ENCODE data around the gene ZFP62. TPM values are rescaled to one million over a fixed set of nuclear protein-coding genes. Genes with fewer than 3 reads are reported as not detected.

ZFP62 gene
- total RNA-seq, 2 donors from 2014 or later = 10.6 to 13.1 TPM

DNA sequence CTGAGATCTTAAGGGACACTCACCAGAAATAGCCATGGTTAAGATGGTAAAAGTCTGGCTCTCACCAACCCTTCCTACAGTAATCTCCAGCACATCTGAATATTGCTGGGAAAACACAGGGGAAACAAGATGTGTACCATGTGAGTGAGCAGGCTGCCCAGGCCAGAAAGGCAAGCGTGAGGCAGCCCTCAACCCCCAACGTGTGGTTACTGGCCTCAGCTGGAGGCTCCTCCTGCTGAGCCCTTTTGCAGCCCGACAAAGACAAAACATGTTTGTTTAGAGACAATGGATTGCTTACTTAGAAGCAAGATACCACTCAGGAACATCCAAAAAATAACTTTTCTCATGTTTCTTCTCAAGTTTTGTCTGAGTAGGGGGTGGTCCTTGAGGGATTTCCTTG, 16.6 kb downstream of the ZFP62 start:
- H3K9me3 ChIP-seq = no peaks in the 10 kb centered on the region
- no peak for DNase-seq (ENCODE audit: low spot score)
- H3K4me3 ChIP-seq = no peak overlapping the region

DNA sequence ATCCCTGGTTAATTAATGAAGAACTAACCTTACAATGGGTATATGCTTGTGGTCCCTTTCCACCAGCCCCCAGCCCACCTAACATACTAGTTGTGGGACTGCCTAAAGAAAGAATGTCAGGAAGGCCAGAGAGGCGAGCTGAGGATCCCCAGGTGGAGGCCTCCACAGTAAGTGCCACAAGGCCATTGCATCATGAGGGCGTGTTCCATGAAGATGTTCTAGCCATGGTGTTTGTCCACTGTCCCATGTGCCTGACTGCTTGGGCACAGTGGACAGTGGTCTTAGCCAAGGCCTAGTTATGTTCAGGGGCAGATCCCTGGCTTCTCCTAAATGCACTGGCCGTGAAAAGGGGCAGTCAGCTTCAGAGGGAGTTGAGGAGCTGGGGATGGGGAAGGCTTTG, 21.1 kb downstream of the ZFP62 start:
- H3K4me3 ChIP-seq = no peak overlapping the region
- H3K27ac ChIP-seq = no peak overlapping the region
- TF ChIP-seq, protein P1, sequence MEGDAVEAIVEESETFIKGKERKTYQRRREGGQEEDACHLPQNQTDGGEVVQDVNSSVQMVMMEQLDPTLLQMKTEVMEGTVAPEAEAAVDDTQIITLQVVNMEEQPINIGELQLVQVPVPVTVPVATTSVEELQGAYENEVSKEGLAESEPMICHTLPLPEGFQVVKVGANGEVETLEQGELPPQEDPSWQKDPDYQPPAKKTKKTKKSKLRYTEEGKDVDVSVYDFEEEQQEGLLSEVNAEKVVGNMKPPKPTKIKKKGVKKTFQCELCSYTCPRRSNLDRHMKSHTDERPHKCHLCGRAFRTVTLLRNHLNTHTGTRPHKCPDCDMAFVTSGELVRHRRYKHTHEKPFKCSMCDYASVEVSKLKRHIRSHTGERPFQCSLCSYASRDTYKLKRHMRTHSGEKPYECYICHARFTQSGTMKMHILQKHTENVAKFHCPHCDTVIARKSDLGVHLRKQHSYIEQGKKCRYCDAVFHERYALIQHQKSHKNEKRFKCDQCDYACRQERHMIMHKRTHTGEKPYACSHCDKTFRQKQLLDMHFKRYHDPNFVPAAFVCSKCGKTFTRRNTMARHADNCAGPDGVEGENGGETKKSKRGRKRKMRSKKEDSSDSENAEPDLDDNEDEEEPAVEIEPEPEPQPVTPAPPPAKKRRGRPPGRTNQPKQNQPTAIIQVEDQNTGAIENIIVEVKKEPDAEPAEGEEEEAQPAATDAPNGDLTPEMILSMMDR (IDR thresholded peaks at IDR 0.05) = no peak
- no peaks in the 10 kb centered on the region for H3K4me1 ChIP-seq
- no peaks in the 10 kb centered on the region for H3K27me3 ChIP-seq
- DNase-seq (ENCODE audit: low spot score) = no peak
- H3K9me3 ChIP-seq = no peaks in the 10 kb centered on the region
- H3K36me3 ChIP-seq = peaks cover 20% of the 10 kb centered on the region

More for the DNA sequence above, 16.6 kb downstream of the ZFP62 start:
- Histone ChIP-seq H3K4me1 (no peaks in the 10 kb centered on the region), H3K27me3 (no peaks in the 10 kb centered on the region), H3K27ac (no peak overlapping the region), H3K36me3 (peaks cover 19% of the 10 kb centered on the region)
- TF ChIP-seq, protein P1 (IDR thresholded peaks at IDR 0.05) = no peak

DNA sequence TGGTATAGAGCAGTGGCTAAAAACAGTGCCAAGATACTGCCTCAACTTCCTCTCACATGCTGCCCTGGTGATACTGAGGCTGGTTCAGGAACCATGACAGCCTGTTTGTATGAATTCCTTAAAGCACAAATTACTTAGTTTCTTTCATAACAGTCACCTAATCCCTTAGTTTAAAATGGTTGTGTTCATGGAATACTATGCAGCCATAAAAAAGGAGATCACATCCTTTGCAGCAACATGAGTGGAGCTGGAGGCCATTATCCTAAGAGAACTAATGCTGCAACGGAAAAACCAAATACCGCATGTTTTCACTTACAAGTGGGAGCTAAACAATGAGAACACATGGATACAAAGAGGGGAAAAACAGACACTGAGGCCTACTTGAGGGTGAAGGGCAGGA, 21.8 kb downstream of the ZFP62 start:
- TF ChIP-seq, protein P1 (IDR thresholded peaks at IDR 0.05) = no peak
- Histone ChIP-seq H3K27me3 (no peaks in the 10 kb centered on the region), H3K9me3 (no peaks in the 10 kb centered on the region), H3K4me1 (no peaks in the 10 kb centered on the region), H3K36me3 (peaks cover 27% of the 10 kb centered on the region), H3K27ac (no peak overlapping the region), H3K4me3 (no peak overlapping the region)
- DNase-seq (ENCODE audit: low spot score) = no peak

DNA sequence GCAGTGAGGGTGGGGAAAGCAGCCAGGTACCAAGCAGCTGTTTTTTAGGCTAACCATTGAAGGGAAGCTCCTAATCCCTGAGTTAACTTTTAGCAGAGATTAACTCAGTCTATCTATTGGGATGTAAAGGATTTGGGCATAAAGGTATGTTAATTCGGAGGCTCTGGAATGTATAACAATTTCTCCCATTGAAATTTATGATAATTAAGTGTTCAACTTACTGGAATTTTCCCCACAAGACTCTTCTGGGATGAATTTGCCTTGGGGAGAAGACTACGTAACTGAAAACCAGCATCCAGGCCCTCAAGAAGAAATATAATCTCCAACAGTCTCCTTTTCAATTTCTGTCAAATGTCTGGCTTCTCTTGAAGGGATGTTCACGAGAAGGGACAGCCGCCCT, 23.6 kb downstream of the ZFP62 start:
- peaks cover 0 to 7% of the 10 kb centered on the region in 2 donors for H3K4me1 ChIP-seq
- H3K27ac ChIP-seq = no peak overlapping the region
- H3K9me3 ChIP-seq = no peaks in the 10 kb centered on the region
- TF ChIP-seq, protein P1 (IDR thresholded peaks at IDR 0.05) = no peak
- H3K27me3 ChIP-seq = no peaks in the 10 kb centered on the region
- peaks cover 27% of the 10 kb centered on the region for H3K36me3 ChIP-seq
- no peak for DNase-seq (ENCODE audit: low spot score)
- H3K4me3 ChIP-seq = no peak overlapping the region

DNA sequence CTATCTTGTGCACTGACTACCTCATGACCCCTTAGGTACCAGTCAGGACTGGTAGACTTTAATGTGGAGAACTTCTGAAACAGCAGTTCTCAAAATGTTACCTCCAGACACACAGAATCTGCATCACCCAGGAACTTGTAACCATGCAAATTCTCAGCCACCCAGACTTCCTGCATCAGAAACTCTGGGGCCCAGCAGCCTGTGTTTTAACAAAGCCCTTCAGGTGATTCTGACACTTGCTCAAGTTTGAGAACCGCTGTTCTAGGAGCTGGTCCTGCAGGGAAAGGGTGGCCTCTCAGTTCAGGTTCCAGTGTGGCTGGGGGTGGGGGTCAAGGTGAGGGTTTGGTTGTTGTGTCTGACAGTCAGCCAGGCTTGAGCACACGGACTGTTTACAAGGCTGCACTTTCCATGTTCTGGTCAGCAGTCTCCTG, 28.4 kb downstream of the ZFP62 start:
- H3K27ac ChIP-seq = peak overlapping the region in 1 of 2 donors; percentile 98
- TF ChIP-seq, protein P1 (IDR thresholded peaks at IDR 0.05) = no peak
- H3K27me3 ChIP-seq = no peaks in the 10 kb centered on the region
- no peak for DNase-seq (ENCODE audit: low spot score)
- H3K36me3 ChIP-seq = peaks cover 27% of the 10 kb centered on the region
- peaks cover 0 to 28% of the 10 kb centered on the region in 2 donors for H3K4me1 ChIP-seq
- H3K9me3 ChIP-seq = no peaks in the 10 kb centered on the region
- H3K4me3 ChIP-seq = peak overlapping the region; percentile 69 to 70

Measured in right atrium auricular region (tissue), 2 donors.